K562 (cell line): ENCODE data around the gene PRTFDC1. TPM values are rescaled to one million over a fixed set of nuclear protein-coding genes. Genes with fewer than 3 reads are reported as not detected.

ENCODE experiments used
- ATAC-seq: fragments of 200-7000 bp; cut with Tn5 transposase; 3 replicates; pipeline ENCODE4 v1.9.1; 2020; ENCODE audit warnings: moderate library complexity
- BruUV-seq: library from RNA; stranded (reverse); fragments of 400-500 nt; replicated peaks from 2 replicates; lab custom pipeline; 2021; lab: Mats Ljungman, UMichigan
- CTCF ChIA-PET: fragments of 300-600 bp; formaldehyde crosslinking; extraction: SDS; loops from one replicate; lab custom pipeline; 2021; ENCODE audit warnings: low intra/inter-chr PET ratio; lab: Yijun Ruan, JAX
- POLR2A ChIA-PET: fragments of 300-600, 350-650 bp; sonication (Branson Sonifier 250); formaldehyde crosslinking; extraction: SDS; loops from one replicate; lab custom pipeline; 2021; ENCODE audit warnings: antibody characterized with exemption, inconsistent platforms; lab: Yijun Ruan, JAX
- DNase-seq, 4 experiments: peaks; one replicate each; pipeline versions ENCODE4 v3.0.0 to v3.0.0-alpha.2; 2011 to 2018; ENCODE audit warnings: low spot score in 3 of 4, mixed read lengths in 3 of 4; ENCODE audit errors: extremely low read depth in 1 of 4
- FAIRE-seq: peaks from 2 replicates; lab custom pipeline; 2011; peaks lifted over from hg19 to GRCh38; lab: Jason Lieb, UNC
- H2AFZ ChIP-seq: 2 replicates; pipeline ENCODE4 v1.6.0; 2011; ENCODE audit warnings: low read depth, low read length, control low read depth, inconsistent platforms
- H3K27ac ChIP-seq: fragments of 200-600 bp; 3 replicates; pipeline ENCODE4 v1.8.0; 2011; ENCODE audit warnings: low read depth, mild to moderate bottlenecking, control low read depth, inconsistent platforms, low read length, moderate library complexity, mixed read lengths; ENCODE audit errors: extremely low read depth
- H3K27me3 ChIP-seq, 2 experiments: fragments of 300-600 bp in 1 of 2; 2 replicates in 1 of 2; 3 replicates in 1 of 2; pipeline versions ENCODE4 v1.6.0 to v1.8.0; 2011; ENCODE audit warnings: inconsistent platforms in 2 of 2, low read length in 2 of 2, mild to moderate bottlenecking in 1 of 2, mixed read lengths in 1 of 2, moderate library complexity in 1 of 2; ENCODE audit not compliant: control insufficient read depth in 2 of 2, insufficient read depth in 2 of 2
- H3K36me3 ChIP-seq: fragments of 300-600 bp; 3 replicates; pipeline ENCODE4 v1.8.0; 2011; ENCODE audit warnings: mild to moderate bottlenecking, low read length, inconsistent platforms; ENCODE audit not compliant: control insufficient read depth, insufficient read depth
- H3K4me1 ChIP-seq, 2 experiments: fragments of 200-600 bp in 1 of 2; replicated peaks in 1 of 2; 2 replicates in 1 of 2; 3 replicates in 1 of 2; pipeline versions ENCODE4 v1.5.1 to v1.8.0; 2011; ENCODE audit warnings: inconsistent platforms in 2 of 2, low read length in 2 of 2, mild to moderate bottlenecking in 1 of 2, mixed read lengths in 1 of 2, moderate library complexity in 1 of 2; ENCODE audit not compliant: control insufficient read depth in 2 of 2, insufficient read depth in 2 of 2
- H3K4me2 ChIP-seq: 2 replicates; pipeline ENCODE4 v1.6.1; 2011; ENCODE audit warnings: low read length, control low read depth, inconsistent platforms, mixed read lengths; ENCODE audit not compliant: insufficient read depth
- H3K4me3 ChIP-seq: fragments of 200-600 bp; sonication (generic), shearing (Covaris generic); 2 replicates; pipeline ENCODE4 v1.5.1; 2016; ENCODE audit warnings: control low read depth, inconsistent platforms
- H3K79me2 ChIP-seq: fragments of 200-600 bp; 3 replicates; pipeline ENCODE4 v1.8.0; 2011; ENCODE audit warnings: low read length, inconsistent platforms; ENCODE audit not compliant: control insufficient read depth, insufficient read depth
- H3K9ac ChIP-seq, 2 experiments: 2 replicates each; pipeline versions ENCODE4 v1.6.0 to v1.6.1; 2011; ENCODE audit warnings: low read depth in 2 of 2, low read length in 2 of 2, control low read depth in 1 of 2, inconsistent platforms in 1 of 2, mild to moderate bottlenecking in 1 of 2, mixed read lengths in 1 of 2; ENCODE audit not compliant: insufficient read depth in 1 of 2
- H3K9me1 ChIP-seq: one replicate; pipeline ENCODE4 v1.6.0; 2011; ENCODE audit warnings: inconsistent platforms, mild to moderate bottlenecking, low read length, moderate library complexity; ENCODE audit not compliant: control insufficient read depth, insufficient read depth
- H3K9me3 ChIP-seq: replicated peaks from 2 replicates; pipeline ENCODE4 v1.5.1; 2011; ENCODE audit warnings: low read depth, low read length, inconsistent platforms; ENCODE audit not compliant: control insufficient read depth, insufficient read depth
- H4K20me1 ChIP-seq: replicated peaks from 2 replicates; pipeline ENCODE4 v1.6.1; 2011; ENCODE audit warnings: low read length, inconsistent platforms, mixed read lengths; ENCODE audit not compliant: control insufficient read depth, insufficient read depth
- BRD4 ChIP-seq: fragments of 200-600 bp; sonication (generic); IDR thresholded peaks from 2 replicates; pipeline ENCODE4 v1.6.1; 2017; ENCODE audit warnings: inconsistent platforms
- DIDO1 ChIP-seq: fragments of 450-650 bp; IDR thresholded peaks from 2 replicates; pipeline ENCODE4 v1.6.1; 2016; ENCODE audit warnings: low read depth, missing biosample characterization, missing genetic modification characterization
- GMEB1 ChIP-seq: fragments of 250-450 bp; sonication (Bioruptor Pico); IDR thresholded peaks from 2 replicates; pipeline ENCODE4 v1.4.0; 2020; ENCODE audit warnings: mild to moderate bottlenecking
- HNRNPUL1 ChIP-seq: fragments of 200-400 bp; formaldehyde crosslinking; IDR thresholded peaks from 2 replicates; pipeline ENCODE4 v1.6.1; 2017; ENCODE audit warnings: low read length
- NFIC ChIP-seq: fragments of 450-650 bp; IDR thresholded peaks from 2 replicates; pipeline ENCODE4 v1.6.1; 2017; ENCODE audit warnings: mild to moderate bottlenecking, inconsistent platforms
- PATZ1 ChIP-seq: fragments of 250-450 bp; sonication (Bioruptor Pico); IDR thresholded peaks from 2 replicates; pipeline ENCODE4 v1.5.0; 2020; ENCODE audit warnings: mild to moderate bottlenecking, borderline replicate concordance
- RBM39 ChIP-seq: fragments of 200-400 bp; formaldehyde crosslinking; optimal IDR thresholded peaks from 2 replicates; pipeline ENCODE3; 2018; ENCODE audit warnings: low read depth, low read length
- RFX5 ChIP-seq: IDR thresholded peaks from 2 replicates; pipeline ENCODE4 v1.6.1; 2011; ENCODE audit warnings: low read depth, mild to moderate bottlenecking, improper control_type of control experiment, low read length
- SIN3B ChIP-seq: fragments of 450-650 bp; IDR thresholded peaks from 2 replicates; pipeline ENCODE4 v1.6.1; 2017; ENCODE audit warnings: low read depth, mild to moderate bottlenecking, moderate library complexity
- TFE3 ChIP-seq: fragments of 450-650 bp; formaldehyde crosslinking; IDR thresholded peaks from 2 replicates; pipeline ENCODE4 v1.4.0; 2020; ENCODE audit warnings: mild to moderate bottlenecking, mixed read lengths
- USF2 ChIP-seq: sonication (generic); formaldehyde crosslinking; IDR thresholded peaks from 2 replicates; pipeline ENCODE4 v1.5.0; 2020; ENCODE audit warnings: missing genetic modification reagents
- ZNF3 ChIP-seq: fragments of 250-450 bp; sonication (Bioruptor Pico); IDR thresholded peaks from 2 replicates; pipeline ENCODE4 v1.5.0; 2021; ENCODE audit warnings: mild to moderate bottlenecking, moderate library complexity
- ZNF707 ChIP-seq: fragments of 250-450 bp; sonication (Bioruptor Pico); conservative IDR thresholded peaks from 2 replicates; pipeline ENCODE4 v1.8.0; 2022; ENCODE audit warnings: inconsistent platforms, mild to moderate bottlenecking, moderate library complexity
- ZNF77 ChIP-seq: fragments of 250-450 bp; sonication (Bioruptor Pico); IDR thresholded peaks from 2 replicates; pipeline ENCODE4 v1.5.0; 2020
- WGBS: fragments of 100-300 bp; shearing (Covaris generic); methylation state at CpG from one replicate; pipeline ENCODE4 v1.1.6; 2016; ENCODE audit warnings: low coverage, mixed read lengths; ENCODE audit not compliant: insufficient coverage; ENCODE audit errors: missing lambda C conversion rate; 5-methylcytosine and 5-hydroxymethylcytosine counted together
- in situ Hi-C: fragments of 300-500 bp; cut with MboI; formaldehyde crosslinking; loops from 4 replicates; pipeline ENCODE4 v1.15.0; 2018; ENCODE audit warnings: inconsistent platforms, mixed read lengths
- intact Hi-C: fragments of 100-400 bp; cut with micrococcal nuclease; formaldehyde crosslinking; loops from 2 replicates; pipeline ENCODE4 v1.14.2; 2022
- polyA plus RNA-seq, 8 experiments: library from polyadenylated mRNA; depleted of rRNA in 4 of 8; stranded (reverse) in 5 of 8; unstranded in 3 of 8; fragments of >200 nt; fragmentation: Nextera tagmentation in 2 of 8; fragmentation: Illumina TruSeq in 1 of 8; extraction: Ambion mirVana in 2 of 8; extraction: Trizol in 1 of 8; gene quantifications; 2 replicates each; pipeline versions ENCODE4 v1.2.1 to v1.2.3, GENCODE V29; 2011 to 2014; ENCODE audit warnings: inconsistent platforms in 1 of 8, missing spikeins in 1 of 8
- total RNA-seq, 7 experiments: library from RNA; depleted of rRNA in 6 of 7; stranded (reverse); fragments of >200 nt in 6 of 7; fragmentation: Illumina TruSeq in 2 of 7; extraction: Trizol in 2 of 7; gene quantifications; 2 replicates each; pipeline versions ENCODE4 v1.2.1 to v1.2.3, GENCODE V29; 2011 to 2021; ENCODE audit warnings: low replicate concordance in 1 of 7
- TF ChIP-seq, protein P1 (sequence below): fragments of 450-650 bp; formaldehyde crosslinking; IDR thresholded peaks from 2 replicates; pipeline ENCODE4 v1.4.0; 2022; ENCODE audit warnings: mild to moderate bottlenecking, moderate library complexity

PRTFDC1 gene
- total and polyA plus RNA-seq, 9 of the 15 experiments (the other 6 are each of a cell fraction or from before 2014, with no cell fraction given), result 7.0 to 27.6 (median 10.0) TPM

DNA sequence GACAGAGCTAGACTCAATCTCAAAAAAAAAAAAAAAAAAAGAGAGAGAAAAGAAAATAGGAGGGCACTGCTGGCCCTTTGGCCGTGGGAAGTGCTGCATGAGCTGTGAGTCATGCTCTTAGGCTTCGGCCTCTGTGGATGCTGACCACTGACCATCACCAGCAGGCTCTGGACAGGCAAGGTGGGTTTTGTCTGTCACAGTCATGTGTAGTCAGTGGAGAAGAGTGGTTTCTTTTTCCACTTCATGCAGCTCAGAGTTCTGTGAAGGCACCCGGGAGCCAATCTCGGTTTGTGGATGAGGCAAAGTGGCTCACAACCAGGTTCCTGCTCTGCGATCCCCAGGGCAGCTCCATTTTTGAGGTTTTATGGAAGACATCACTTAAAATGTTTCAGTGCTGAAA lies 58.1 kb downstream of the PRTFDC1 start:
- FAIRE-seq (no peak), ATAC-seq (peak; percentile 27; the same call in 1 of the 3 replicates), DNase-seq (peak in 1 of 4 experiments; percentile 63)
- H3K9me1 ChIP-seq, result no peaks in the 10 kb centered on the region
- H3K4me3 ChIP-seq, result no peak overlapping the region
- POLR2A ChIA-PET, result interaction anchor here (0.6 kb wide), 1 partner anchor 187 kb away, joined by 3 read pairs; no protein-coding TSS in a partner anchor
- BruUV-seq, result no TSS peak
- H3K27me3 ChIP-seq, result no peaks in the 10 kb centered on the region
- H3K4me1 ChIP-seq, result peaks cover 5 to 36% of the 10 kb centered on the region in 2 experiments
- H3K27ac ChIP-seq, result peak overlapping the region; percentile 22; the same call in 1 of the 3 replicates
- no peaks in the 10 kb centered on the region for H3K79me2 ChIP-seq
- no peak overlapping the region for H3K9ac ChIP-seq
- H4K20me1 ChIP-seq, result no peaks in the 10 kb centered on the region
- no peaks in the 10 kb centered on the region for H3K9me3 ChIP-seq
- 81% methylated on average over 5 of the region's 5 CpGs for WGBS
- CTCF ChIA-PET, result no interaction called here
- peak overlapping the region; percentile 40 for H2AFZ ChIP-seq
- intact Hi-C loops (no loop called here), in situ Hi-C loops (no loop called here)
- no peaks in the 10 kb centered on the region for H3K36me3 ChIP-seq
- no peak overlapping the region for H3K4me2 ChIP-seq
- TF ChIP-seq RFX5 (no peak), GMEB1 (CRISPR knock-in tag) (no peak), RBM39 (no peak), NFIC (no peak), ZNF3 (no peak), ZNF707 (CRISPR knock-in tag) (no peak), DIDO1 (no peak), SIN3B (no peak), PATZ1 (CRISPR knock-in tag) (no peak), TFE3 (CRISPR knock-in tag) (no peak), ZNF77 (CRISPR knock-in tag) (no peak), USF2 (CRISPR knock-in tag) (no peak), HNRNPUL1 (no peak), BRD4 (no peak)
- TF ChIP-seq, protein P1, sequence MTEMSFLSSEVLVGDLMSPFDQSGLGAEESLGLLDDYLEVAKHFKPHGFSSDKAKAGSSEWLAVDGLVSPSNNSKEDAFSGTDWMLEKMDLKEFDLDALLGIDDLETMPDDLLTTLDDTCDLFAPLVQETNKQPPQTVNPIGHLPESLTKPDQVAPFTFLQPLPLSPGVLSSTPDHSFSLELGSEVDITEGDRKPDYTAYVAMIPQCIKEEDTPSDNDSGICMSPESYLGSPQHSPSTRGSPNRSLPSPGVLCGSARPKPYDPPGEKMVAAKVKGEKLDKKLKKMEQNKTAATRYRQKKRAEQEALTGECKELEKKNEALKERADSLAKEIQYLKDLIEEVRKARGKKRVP (CRISPR knock-in tag), result no peak
